SJCRH30 (cell line): Measurements from ENCODE around the gene BTC. TPM values are rescaled to one million over a fixed set of nuclear protein-coding genes. Genes with fewer than 3 reads are reported as not detected.

Experiments
- DNase-seq, 2 experiments: peaks; one replicate each; pipeline ENCODE4 v3.0.0-alpha.2; 2015 to 2020
- H3K27ac ChIP-seq: fragments of 250-450 bp; sonication (Bioruptor Pico); 2 replicates; pipeline ENCODE4 v1.5.1; 2020; ENCODE audit warnings: mild to moderate bottlenecking, moderate library complexity
- H3K27me3 ChIP-seq: fragments of 250-450 bp; sonication (Bioruptor Pico); 2 replicates; pipeline ENCODE4 v1.5.1; 2020; ENCODE audit warnings: mild to moderate bottlenecking, moderate library complexity
- H3K36me3 ChIP-seq: fragments of 250-450 bp; sonication (Bioruptor Pico); 2 replicates; pipeline ENCODE4 v1.5.1; 2020; ENCODE audit warnings: mild to moderate bottlenecking, moderate library complexity
- H3K4me1 ChIP-seq: fragments of 250-450 bp; sonication (Bioruptor Pico); 2 replicates; pipeline ENCODE4 v1.5.1; 2020; ENCODE audit warnings: mild to moderate bottlenecking, moderate library complexity
- H3K4me3 ChIP-seq: fragments of 250-450 bp; sonication (Bioruptor Pico); 2 replicates; pipeline ENCODE4 v1.5.1; 2020; ENCODE audit warnings: mild to moderate bottlenecking, moderate library complexity
- H3K9me3 ChIP-seq: fragments of 250-450 bp; sonication (Bioruptor Pico); replicated peaks from 2 replicates; pipeline ENCODE4 v1.5.1; 2020; ENCODE audit warnings: mild to moderate bottlenecking, moderate library complexity
- total RNA-seq: library from RNA; depleted of rRNA; stranded (reverse); fragments of >200 nt; shearing (Covaris generic); gene quantifications from 2 replicates; pipeline ENCODE4 v1.2.3, GENCODE V29; 2014

Gene BTC
- total RNA-seq, 1 experiment from 2014 or later, result 0.26 TPM

DNA sequence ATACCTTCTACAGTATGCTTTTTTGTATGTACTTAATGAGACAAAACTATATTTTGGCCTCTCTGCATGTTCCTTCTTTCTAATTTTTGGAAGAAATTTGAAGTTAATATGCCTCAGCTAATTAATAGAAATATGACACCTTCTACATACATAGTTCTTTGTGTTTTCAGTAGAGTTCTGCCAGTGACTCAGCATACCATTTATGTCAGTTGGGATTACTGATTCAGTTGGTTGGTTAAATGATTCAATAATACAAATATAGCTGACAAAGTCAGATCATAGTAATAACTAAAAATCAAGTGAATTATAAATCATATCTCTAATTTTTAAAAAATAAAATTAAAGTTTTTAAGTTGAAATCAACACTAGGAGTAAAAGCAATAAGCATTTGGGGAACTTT, 16.8 kb downstream of the BTC start:
- H3K27me3 ChIP-seq, result no peaks in the 10 kb centered on the region
- no peak for DNase-seq
- H3K4me3 ChIP-seq, result no peak overlapping the region
- no peak overlapping the region for H3K27ac ChIP-seq
- no peaks in the 10 kb centered on the region for H3K9me3 ChIP-seq
- no peaks in the 10 kb centered on the region for H3K4me1 ChIP-seq
- H3K36me3 ChIP-seq, result no peaks in the 10 kb centered on the region

- H3K4me3 ChIP-seq, result no peak overlapping the region
- H3K27me3 ChIP-seq, result no peaks in the 10 kb centered on the region
- no peak overlapping the region for H3K27ac ChIP-seq
- no peaks in the 10 kb centered on the region for H3K36me3 ChIP-seq
- H3K9me3 ChIP-seq, result no peaks in the 10 kb centered on the region
- no peak for DNase-seq
- H3K4me1 ChIP-seq, result peaks cover 7% of the 10 kb centered on the region; the same call in 1 of the 2 replicates
Observed at GRCh38 chr4:74772783-74773182, 21.5 kb downstream of the BTC start.

DNA sequence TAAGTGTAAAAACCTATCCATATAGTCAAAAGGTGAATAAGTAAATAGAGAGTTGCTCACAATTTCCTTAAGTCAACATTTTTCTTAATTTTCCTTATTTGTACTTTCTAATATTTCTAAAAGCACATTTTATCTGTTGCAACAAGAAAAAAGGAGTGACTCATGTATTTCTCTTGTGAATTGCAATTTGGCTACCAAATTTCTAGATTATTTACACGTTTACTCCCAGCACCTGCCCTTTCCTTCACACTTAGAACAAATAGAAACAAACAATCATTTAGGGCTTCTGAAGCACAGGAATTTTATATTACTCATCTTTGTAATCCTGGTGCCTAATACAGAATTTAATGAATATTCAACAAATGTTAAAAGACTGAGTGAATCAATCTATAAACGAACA, 22.2 kb downstream of the BTC start:
- Histone ChIP-seq H3K4me3 (no peak overlapping the region), H3K9me3 (no peaks in the 10 kb centered on the region), H3K4me1 (peaks cover 7% of the 10 kb centered on the region; the same call in 1 of the 2 replicates), H3K27ac (no peak overlapping the region), H3K27me3 (no peaks in the 10 kb centered on the region), H3K36me3 (no peaks in the 10 kb centered on the region)
- no peak for DNase-seq

GRCh38 chr4:74770226-74770910, 24.0 kb downstream of the BTC start:
- DNase-seq, result no peak
- Histone ChIP-seq H3K36me3 (no peaks in the 10 kb centered on the region), H3K9me3 (no peaks in the 10 kb centered on the region), H3K27me3 (no peaks in the 10 kb centered on the region), H3K27ac (no peak overlapping the region), H3K4me3 (no peak overlapping the region), H3K4me1 (peaks cover 7% of the 10 kb centered on the region; the same call in 1 of the 2 replicates)

DNA sequence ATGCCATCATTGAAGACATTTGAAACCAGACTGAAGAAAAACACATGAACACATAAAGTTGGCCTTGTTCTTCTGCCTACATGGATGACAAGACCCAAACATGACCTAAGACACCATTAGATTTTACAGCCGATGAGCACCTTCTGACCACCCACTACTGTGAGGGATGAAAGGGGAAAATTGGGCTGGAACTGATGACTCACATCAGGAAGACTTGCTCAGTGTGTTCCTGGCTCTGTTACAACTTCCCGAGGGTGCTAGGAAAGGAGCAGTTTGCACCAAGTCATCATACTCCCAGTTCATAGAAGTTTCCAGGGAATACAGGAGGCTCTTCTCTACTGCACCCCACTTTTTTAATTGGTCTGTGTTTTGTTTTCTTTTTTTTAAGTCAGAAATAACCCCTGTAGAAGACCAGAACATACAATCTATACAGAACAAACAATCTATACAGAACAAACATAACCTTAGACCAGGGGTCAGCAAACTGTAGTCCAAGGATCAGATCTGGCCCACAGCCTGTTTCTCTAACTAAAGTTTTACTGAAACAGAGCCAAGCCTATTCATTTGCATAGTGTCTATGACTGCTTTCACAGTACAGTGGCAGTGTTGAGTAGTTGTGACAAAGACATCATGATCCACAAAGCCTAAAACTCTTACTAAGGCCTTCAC, 25.3 kb downstream of the BTC start:
- Histone ChIP-seq H3K27me3 (no peaks in the 10 kb centered on the region), H3K36me3 (no peaks in the 10 kb centered on the region), H3K27ac (peak overlapping the region; percentile 3; the same call in 1 of the 2 replicates), H3K4me3 (no peak overlapping the region), H3K9me3 (no peaks in the 10 kb centered on the region), H3K4me1 (peaks cover 7% of the 10 kb centered on the region; the same call in 1 of the 2 replicates)
- DNase-seq, result peak; percentile 59 to 72

GRCh38 chr4:74764119-74764518, 30.2 kb downstream of the BTC start:
- Histone ChIP-seq H3K4me1 (peaks cover 2% of the 10 kb centered on the region; the same call in 1 of the 2 replicates), H3K4me3 (no peak overlapping the region), H3K27ac (no peak overlapping the region), H3K9me3 (no peaks in the 10 kb centered on the region; the same call in 1 of the 2 replicates), H3K27me3 (no peaks in the 10 kb centered on the region), H3K36me3 (no peaks in the 10 kb centered on the region)
- no peak for DNase-seq

DNA sequence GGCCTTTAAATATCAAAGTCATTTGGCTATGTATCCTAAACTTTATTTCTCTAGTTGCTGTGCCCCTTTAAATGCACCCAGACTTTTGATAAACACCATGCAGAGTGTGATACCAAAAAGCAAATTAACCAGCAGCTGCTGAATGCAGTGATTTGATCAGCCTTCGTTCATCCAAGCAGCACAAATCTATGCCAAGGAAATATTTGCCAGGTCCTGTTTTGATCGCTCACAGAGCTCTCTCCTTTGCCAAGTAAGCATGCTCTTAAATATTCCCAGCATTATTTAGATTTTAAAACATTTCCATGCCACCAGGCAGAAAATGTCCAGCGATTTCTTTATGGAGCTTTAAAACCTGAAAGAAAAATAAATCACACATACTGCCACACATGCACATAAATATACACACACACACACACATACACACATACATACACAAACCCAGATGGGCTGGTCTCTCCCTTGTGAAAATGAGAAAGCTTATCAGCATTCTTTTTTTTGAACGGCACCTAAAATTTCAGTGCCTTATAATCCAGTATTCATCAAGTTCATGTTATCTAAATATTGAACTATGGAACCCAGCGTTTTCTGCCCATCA, 35.7 kb downstream of the BTC start:
- Histone ChIP-seq H3K27ac (no peak overlapping the region), H3K4me3 (no peak overlapping the region)
- DNase-seq, result no peak

GRCh38 chr4:74757136-74757535, 37.2 kb downstream of the BTC start:
- no peak for DNase-seq
- no peak overlapping the region for H3K4me3 ChIP-seq
- H3K36me3 ChIP-seq, result no peaks in the 10 kb centered on the region
- H3K4me1 ChIP-seq, result peaks cover 14% of the 10 kb centered on the region
- no peak overlapping the region; the same call in 1 of the 2 replicates for H3K27ac ChIP-seq
- H3K27me3 ChIP-seq, result no peaks in the 10 kb centered on the region
- no peaks in the 10 kb centered on the region; the same call in 1 of the 2 replicates for H3K9me3 ChIP-seq

More for the DNA sequence above, 35.7 kb downstream of the BTC start:
- H3K27me3 ChIP-seq, result no peaks in the 10 kb centered on the region
- H3K9me3 ChIP-seq, result no peaks in the 10 kb centered on the region; the same call in 1 of the 2 replicates
- H3K4me1 ChIP-seq, result peaks cover 14% of the 10 kb centered on the region
- H3K36me3 ChIP-seq, result no peaks in the 10 kb centered on the region

- Histone ChIP-seq H3K27me3 (no peaks in the 10 kb centered on the region), H3K27ac (no peak overlapping the region)
Observed at GRCh38 chr4:74755486-74755885, 38.8 kb downstream of the BTC start.

GRCh38 chr4:74754218-74754617, 40.1 kb downstream of the BTC start:
- no peak overlapping the region for H3K27ac ChIP-seq
- peaks cover 14% of the 10 kb centered on the region for H3K4me1 ChIP-seq
- no peak for DNase-seq
- H3K4me3 ChIP-seq, result no peak overlapping the region
- no peaks in the 10 kb centered on the region for H3K27me3 ChIP-seq
- no peaks in the 10 kb centered on the region for H3K9me3 ChIP-seq
- no peaks in the 10 kb centered on the region for H3K36me3 ChIP-seq

More at GRCh38 chr4:74755486-74755885, 38.8 kb downstream of the BTC start:
- H3K4me3 ChIP-seq, result no peak overlapping the region
- H3K9me3 ChIP-seq, result no peaks in the 10 kb centered on the region
- DNase-seq, result peak in 1 of 2 experiments; percentile 20
- H3K4me1 ChIP-seq, result peaks cover 14% of the 10 kb centered on the region
- no peaks in the 10 kb centered on the region for H3K36me3 ChIP-seq

- DNase-seq, result no peak
- H3K9me3 ChIP-seq, result no peaks in the 10 kb centered on the region
- no peak overlapping the region for H3K4me3 ChIP-seq
- H3K36me3 ChIP-seq, result no peaks in the 10 kb centered on the region
- H3K27ac ChIP-seq, result no peak overlapping the region
- no peaks in the 10 kb centered on the region for H3K27me3 ChIP-seq
- peaks cover 14% of the 10 kb centered on the region for H3K4me1 ChIP-seq
Observed at GRCh38 chr4:74752798-74753197, 41.5 kb downstream of the BTC start.

GRCh38 chr4:74751856-74752255, 42.5 kb downstream of the BTC start:
- peaks cover 10% of the 10 kb centered on the region for H3K4me1 ChIP-seq
- no peaks in the 10 kb centered on the region for H3K9me3 ChIP-seq
- no peak overlapping the region for H3K4me3 ChIP-seq
- DNase-seq, result no peak
- H3K27me3 ChIP-seq, result no peaks in the 10 kb centered on the region
- H3K36me3 ChIP-seq, result no peaks in the 10 kb centered on the region
- no peak overlapping the region for H3K27ac ChIP-seq

DNA sequence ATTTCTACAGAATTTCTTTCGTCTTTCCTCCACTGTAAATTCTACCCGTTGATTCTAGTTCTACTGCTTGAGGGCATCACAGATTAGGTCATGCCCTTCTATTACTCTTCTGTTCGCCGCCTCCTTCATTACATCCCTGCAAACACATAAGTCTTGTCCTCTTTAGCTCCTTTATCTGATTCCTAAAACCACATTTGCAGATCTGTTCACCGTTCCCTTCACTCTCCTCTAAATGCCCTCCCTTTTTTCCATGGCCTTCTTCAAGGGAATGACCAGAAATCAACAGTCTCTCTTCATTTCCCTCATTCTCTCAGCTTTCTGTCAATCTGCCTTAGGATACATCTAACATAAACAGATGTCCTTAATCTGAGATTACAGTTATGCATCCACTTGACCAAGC, 43.1 kb downstream of the BTC start:
- H3K27ac ChIP-seq, result no peak overlapping the region
- H3K4me3 ChIP-seq, result no peak overlapping the region
- H3K4me1 ChIP-seq, result peaks cover 4% of the 10 kb centered on the region
- no peaks in the 10 kb centered on the region for H3K36me3 ChIP-seq
- H3K9me3 ChIP-seq, result no peaks in the 10 kb centered on the region
- no peaks in the 10 kb centered on the region for H3K27me3 ChIP-seq
- DNase-seq, result no peak

DNA sequence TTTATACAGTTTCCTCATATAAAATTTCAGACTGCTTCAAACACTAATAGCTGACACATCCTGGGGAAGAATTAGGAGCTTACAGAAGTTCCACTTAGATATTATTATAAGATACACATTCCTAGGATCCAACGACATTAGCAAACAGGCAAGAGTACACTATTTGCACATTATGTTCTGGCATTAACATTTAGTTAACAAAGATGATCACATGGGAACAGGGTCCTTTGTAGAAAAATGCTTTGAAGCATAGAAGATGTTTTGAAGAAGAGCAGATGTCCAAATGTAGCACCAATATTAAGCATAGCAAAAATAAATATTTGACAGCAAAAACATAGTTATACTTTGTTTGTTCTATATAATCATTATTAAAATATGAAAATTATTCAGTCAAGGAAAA, 52.1 kb downstream of the BTC start:
- no peak overlapping the region for H3K4me3 ChIP-seq
- H3K27ac ChIP-seq, result no peak overlapping the region
- DNase-seq, result no peak
- no peaks in the 10 kb centered on the region for H3K36me3 ChIP-seq
- H3K4me1 ChIP-seq, result no peaks in the 10 kb centered on the region
- H3K9me3 ChIP-seq, result no peaks in the 10 kb centered on the region
- no peaks in the 10 kb centered on the region for H3K27me3 ChIP-seq

DNA sequence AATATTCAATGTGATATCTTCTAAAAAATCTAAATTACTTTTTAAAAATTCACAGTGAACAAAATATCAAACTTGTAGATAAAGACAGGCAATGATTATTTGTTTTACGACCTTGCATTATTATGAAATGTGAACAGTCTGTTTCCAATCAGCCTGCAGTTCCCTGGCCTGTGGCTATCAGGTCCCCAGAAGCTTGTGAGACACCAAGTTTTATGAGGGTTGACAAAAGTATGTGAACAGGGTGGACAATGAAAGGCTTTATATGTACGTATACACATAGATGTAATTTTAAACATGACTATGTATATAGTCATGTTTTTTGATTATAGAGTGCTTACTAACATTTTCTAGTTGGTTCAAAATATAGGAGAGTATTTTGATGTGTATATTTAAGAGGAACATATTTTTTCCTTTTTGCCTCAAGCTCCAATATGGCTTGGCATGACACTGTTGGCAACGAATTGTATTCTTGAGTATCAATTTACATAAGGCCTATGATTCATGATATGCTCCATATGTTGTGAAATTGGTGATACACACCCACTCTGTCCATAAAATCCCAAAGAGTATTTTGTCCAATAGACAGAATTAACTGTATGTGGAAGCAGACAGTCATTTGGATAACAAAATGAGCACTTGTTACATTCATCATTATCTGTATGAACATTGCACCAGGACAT, 55.7 kb downstream of the BTC start:
- H3K9me3 ChIP-seq, result no peaks in the 10 kb centered on the region
- H3K27me3 ChIP-seq, result no peaks in the 10 kb centered on the region
- DNase-seq, result no peak
- H3K4me1 ChIP-seq, result no peaks in the 10 kb centered on the region
- no peak overlapping the region for H3K27ac ChIP-seq
- H3K4me3 ChIP-seq, result no peak overlapping the region
- H3K36me3 ChIP-seq, result no peaks in the 10 kb centered on the region
